ENCODE data around the gene GIMAP4.
A peak's percentile ranks its signal among the peaks of the same experiment; 100 is the strongest.
"Not testable (repeated sequence)": the region's sequence is repeated elsewhere in the genome, so short reads cannot be mapped to it uniquely, and the experiment has no call there.

Gene GIMAP4

DNA sequence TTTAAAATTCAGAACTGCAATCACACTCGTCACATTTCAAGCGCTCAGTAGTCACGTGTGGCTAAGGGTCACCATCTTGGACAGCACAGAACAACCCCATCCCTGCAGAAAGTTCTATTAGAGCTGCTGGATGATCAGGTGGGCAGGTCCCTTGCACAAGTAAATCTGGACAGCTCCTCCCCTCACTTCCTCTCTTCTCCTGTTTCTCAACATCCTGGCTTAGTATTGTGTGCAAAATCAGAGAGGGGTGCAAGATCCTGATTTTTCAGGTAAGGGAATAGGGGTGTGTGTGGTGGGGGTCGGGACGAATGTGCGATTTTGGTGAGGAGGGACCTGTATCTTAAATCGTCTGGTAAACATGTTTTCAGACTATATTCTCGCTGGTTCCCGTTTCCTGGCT lies at the start of gene GIMAP4:
Gene GIMAP4 (plus strand): TSS at position 222 of the 400 bp plus-strand sequence. CDS start 2,512 bp downstream, outside the sequence.
- DNase-seq = peak; percentile 51

DNA sequence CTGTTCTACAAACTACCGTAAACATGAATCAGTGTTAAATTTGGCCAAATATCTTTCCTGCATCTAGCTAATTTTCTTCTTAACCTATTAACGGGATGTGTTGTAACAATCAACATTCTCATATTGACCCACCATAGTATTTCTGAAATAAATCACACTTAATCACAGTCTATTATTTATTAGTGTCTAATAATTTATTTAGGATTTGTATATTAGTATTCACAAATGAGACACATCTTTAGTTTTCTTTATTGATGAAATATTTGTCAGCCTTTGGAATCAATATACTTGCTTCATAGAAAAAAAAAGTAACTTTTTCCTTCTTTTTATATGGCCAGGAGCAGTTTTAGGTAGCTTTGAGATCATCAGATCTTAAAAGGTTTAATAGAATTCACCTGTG lies 47.9 kb upstream of the GIMAP4 start:
- DNase-seq = no peak

DNA sequence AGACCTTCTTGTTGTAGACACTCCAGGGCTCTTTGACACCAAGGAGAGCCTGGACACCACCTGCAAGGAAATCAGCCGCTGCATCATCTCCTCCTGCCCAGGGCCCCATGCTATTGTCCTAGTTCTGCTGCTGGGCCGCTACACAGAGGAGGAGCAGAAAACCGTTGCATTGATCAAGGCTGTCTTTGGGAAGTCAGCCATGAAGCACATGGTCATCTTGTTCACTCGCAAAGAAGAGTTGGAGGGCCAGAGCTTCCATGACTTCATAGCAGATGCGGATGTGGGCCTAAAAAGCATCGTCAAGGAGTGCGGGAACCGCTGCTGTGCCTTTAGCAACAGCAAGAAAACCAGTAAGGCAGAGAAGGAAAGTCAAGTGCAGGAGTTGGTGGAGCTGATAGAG lies 47.0 kb upstream of the GIMAP4 start:
- DNase-seq = peak; percentile 37

DNA sequence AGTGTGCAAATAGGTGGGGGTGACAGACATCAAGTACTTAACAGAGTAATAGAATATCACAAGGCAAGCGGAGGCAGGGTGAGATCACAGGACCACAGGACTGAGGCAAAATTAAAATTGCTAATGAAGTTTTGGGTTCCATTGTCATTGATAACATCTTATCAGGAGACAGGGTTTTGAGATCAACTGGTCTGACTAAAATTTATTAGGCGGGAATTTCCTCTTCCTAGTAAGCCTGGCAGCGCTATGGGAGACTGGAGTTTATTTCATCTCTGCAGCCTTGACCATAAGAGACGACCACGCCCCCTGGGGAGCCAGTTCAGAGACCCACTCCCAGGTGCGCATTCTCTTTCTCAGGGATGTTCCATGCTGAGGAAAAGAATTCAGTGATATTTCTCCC lies 44.3 kb upstream of the GIMAP4 start:
- not testable (repeated sequence) for DNase-seq

DNA sequence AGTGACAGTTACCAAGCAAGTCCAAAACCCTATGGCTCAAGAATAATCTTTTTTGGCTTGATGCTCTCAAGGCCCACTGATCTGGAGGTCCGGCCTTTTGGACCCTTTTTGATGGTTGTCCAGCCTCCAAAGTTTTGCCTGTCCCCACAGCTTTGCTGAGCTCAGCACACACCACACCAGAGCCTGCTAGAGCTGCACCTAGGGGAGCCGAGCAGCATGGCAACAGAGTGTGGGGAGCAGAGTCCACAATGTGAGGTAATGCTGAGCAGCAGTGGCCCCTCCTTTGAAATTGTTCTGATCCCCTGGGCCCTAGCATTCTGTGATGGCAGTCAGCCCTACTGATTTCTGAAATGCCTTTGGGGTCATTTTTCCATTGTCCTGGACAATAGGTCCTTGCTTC lies 43.2 kb upstream of the GIMAP4 start:
- DNase-seq = no peak

DNA sequence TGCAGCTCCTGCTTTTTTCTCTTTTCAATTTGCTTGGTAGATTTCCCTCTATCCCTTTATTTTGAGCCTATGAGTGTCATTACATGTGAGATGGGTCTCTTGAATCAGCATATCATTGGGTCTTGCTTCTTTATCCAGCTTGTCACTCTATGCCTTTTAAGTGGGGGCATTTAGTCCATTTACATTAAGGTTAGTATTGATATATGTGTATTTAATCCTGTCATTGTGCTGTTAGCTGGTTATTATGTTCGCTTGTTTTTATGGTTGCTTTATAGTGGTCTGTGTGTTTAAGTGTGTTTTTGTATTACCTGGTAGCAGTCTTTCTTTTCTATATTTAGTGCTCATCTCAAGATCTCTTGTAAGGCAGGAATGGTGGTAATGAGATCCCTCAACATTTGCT lies 35.5 kb upstream of the GIMAP4 start:
- no peak for DNase-seq

DNA sequence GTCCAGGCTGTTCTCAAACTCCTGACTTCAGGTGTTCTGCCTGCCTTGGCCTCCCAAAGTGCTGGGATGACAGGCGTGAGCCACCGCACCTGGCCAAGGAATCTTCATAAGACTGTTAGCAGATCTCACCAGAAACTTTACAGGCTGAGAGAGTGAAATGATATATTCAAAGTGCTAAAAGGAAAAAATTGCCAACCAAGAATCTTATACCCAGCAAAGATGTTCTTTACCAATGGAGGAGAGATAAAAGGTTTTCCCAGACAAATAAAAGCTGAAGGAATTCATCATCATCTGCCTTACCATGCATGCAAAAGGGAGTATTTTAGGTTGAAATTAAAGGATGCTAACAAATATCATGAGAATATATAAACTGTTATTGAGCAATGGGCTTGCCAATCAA lies 28.9 kb upstream of the GIMAP4 start:
- DNase-seq = no peak

DNA sequence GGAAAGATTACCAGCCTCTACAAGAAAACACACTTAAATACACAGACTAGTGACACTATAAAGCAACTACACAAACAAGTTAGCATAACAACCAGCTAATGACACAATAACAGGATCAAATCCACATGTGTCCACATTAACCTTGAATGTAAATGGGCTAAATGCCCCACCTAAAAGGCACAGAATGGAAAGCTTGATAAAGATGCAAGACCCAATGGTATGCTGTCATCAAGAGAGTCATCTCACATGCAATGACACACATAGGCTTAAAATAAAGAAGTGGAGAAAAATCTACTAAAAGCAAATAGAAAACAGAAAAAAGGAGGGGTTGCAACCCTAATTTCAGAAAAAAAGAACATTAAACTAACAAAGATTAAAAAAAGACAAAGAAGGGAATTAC lies 14.0 kb upstream of the GIMAP4 start:
- no peak for DNase-seq

DNA sequence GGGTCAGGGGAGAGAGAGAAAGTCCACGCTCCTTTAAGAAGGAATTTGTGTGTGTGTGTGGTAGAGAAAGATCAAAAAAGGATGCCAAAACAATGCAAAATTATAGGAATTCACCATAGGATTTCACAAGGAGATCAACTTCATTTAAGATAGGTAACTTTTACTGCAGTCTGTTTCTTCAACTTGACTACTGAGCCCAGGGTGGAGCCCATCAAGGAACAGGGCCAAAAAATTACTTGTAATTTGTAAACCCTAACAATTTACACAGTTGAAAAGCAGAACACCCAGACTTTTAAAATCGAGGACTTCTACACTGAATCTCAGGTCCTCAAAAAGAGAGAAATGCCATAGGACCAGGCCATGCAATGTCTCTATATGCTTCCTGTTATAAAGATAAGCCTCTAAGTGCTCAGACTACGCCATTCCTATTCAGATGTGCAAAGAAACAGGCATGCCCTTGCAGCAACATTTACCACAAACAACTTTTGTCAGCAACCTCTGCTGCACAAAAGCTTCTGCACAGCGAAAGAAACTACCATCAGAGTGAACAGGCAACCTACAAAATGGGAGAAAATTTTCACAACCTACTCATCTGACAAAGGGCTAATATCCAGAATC lies 10.6 kb upstream of the GIMAP4 start:
- DNase-seq = peak; percentile 28

DNA sequence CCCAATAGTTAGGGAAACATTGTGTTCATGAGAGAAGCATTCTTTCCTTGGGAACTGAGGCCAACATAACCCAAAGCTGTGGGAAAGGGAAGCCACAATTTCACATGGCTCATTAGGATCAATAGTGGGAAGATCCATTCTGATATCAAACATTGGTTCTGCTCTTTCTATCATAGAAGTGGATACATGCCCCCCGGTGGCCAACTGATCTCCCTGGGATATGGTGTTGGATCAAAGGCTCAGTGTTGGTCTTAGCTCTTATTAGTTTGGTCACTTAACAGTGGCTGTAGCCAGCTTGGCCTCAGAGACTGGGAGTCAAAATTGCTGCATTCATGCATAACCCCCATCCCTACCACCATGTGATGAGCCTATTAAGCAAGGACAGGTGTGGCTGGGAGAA lies 6.7 kb upstream of the GIMAP4 start:
- no peak for DNase-seq

DNA sequence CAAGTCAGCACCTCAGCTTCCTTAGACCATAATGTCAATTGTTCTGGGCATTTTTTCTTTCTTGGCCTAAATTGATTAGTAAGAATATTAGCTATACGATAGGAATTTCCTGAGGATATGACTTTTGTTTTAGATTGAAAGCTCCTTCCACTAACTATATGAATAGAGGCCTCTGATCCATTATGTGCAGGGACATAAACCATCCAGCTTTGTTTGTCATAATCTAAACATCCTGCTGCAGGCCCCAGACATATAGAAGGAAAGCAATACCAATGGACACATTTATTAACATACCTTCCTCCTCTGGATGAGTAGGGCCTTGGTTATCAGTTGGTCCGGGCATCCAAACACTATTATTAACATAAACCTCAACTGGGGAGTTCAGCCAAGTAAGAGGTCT lies 4.3 kb upstream of the GIMAP4 start:
- no peak for DNase-seq

DNA sequence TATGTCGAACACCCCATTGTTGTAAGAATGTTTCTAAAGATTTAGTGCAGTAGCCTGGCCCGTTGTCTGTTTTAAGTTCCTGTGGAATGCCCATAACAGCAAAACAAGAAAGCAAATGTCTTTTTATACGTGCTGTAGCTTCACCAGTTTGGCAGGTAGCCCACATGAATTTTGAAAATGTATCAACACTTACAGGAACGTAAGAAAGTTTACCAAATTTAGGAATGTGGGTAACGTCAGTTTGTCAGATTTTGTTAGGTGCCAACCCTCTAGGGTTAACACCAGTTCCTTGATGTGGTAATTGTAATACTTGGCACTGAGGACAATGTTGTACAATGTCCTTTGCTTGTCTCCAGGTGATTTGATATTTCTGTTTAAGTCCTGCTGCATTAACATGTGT lies 3.2 kb upstream of the GIMAP4 start:
- DNase-seq = peak; percentile 67

DNA sequence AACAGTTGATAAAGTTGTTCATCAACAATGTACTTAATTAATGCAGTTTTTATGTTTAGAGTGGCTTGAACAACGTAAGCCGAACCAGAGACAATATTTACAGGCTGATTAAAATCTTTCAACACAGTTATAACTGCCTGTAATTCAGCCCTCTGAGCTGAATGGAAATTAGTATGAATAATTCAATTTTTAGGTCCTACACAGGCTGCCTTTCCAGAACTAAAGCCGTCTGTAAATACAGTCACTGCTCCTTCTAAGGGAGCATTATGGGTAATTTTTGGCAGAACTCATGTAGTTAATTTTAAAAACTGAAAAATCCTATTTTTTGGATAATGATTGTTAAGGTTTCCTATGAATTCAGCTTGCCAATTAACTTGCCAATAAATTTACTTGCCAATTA lies 2.6 kb upstream of the GIMAP4 start:
- DNase-seq = no peak

DNA sequence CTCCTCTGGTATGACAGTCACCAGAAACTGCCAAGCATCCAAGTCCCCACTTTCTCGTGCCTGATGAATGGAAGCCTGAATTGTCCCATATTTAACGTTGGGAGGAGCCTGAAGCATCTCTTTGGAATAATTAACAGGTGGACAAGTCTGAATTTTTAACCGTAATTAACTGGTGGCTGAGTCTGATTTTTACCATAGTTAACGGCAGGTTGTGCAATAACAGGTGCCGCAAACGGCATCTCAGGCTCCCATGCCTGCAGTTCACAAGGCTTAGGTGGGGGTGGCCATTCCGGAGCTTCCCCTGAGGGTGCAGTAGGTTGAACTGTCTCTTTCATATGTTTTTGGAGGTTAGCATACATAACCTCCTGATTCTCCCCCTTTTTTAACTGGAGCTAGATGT lies 2.0 kb upstream of the GIMAP4 start:
- no peak for DNase-seq

DNA sequence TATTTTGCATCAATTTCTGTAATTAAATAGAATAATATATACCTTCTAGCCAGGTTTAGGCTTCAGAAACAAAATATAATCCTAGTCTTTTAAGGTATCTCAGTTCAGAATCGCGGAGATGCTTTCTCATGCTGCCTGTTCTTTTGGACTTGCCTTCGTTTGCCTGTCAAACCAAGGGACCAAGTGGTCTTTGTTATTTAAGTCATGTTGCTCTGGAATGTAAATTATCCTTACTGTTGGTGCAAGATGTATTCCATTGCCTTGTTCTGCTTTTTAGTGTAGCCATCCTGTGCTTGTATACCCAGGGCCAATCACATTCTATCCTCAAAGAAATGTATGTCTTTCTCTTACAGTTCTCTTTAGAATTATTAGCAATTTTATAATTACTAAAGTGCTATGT lies 1.1 kb upstream of the GIMAP4 start:
- DNase-seq = no peak

DNA sequence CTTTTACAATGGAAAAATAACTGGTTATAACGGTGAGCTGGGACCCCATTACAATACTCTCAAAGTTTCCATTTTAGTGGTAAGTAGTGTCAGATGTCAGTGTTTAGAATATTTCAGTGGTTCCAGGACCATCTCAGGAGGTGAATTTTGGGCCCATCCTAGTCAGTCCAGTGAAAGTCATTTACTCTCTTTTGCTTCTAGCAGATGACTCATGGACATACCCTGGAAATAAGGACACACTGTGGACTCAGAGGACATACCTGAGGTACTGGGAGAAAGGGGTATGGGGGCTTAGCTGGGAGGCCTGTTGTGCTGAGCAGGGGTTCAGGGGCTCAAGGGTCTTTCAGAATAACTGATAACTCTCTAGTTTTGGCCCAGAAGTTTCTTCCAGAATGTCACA lies 618 bp upstream of the GIMAP4 start:
- DNase-seq = no peak

DNA sequence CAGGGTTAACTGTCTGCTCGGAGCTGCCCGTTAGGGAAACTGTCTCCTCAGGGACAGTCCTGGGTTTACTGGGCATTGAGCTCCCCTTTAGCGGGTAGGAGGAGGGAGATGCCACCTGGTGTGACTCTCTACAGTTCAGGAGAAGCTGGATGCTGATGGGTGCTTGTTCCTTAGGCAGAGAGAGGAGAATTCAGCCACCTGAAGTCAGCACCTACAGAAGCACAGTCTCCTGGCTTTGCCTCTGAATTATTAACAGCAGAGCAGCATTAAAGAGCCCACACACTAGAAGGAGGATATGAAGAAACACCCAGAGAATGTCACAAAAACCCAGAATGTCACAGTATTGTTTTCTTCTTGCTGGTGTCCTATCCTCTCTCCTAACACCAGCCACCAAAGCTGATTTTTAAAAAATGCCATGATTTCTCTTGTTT lies 696 bp downstream of the GIMAP4 start:
- no peak for DNase-seq

DNA sequence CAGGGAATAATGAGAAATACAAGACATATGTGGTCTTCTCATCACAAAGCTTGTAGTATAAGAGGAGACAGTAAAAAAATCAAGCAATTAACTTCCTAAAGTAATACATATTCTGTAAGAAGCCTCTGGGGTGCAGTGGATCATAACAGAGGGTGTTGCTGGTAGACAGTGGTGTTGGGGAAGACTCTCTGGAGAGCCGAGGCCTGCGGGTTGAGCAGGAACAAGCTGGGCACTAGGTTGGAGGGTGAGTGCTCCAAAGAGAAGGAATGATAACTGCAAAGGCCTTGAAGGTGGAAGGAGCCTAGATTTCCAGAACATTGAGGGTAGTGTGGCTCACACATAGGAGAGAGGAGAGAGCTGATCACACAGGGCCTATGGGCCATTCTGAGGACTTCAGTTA lies 1.5 kb downstream of the GIMAP4 start:
- peak; percentile 31 for DNase-seq

DNA sequence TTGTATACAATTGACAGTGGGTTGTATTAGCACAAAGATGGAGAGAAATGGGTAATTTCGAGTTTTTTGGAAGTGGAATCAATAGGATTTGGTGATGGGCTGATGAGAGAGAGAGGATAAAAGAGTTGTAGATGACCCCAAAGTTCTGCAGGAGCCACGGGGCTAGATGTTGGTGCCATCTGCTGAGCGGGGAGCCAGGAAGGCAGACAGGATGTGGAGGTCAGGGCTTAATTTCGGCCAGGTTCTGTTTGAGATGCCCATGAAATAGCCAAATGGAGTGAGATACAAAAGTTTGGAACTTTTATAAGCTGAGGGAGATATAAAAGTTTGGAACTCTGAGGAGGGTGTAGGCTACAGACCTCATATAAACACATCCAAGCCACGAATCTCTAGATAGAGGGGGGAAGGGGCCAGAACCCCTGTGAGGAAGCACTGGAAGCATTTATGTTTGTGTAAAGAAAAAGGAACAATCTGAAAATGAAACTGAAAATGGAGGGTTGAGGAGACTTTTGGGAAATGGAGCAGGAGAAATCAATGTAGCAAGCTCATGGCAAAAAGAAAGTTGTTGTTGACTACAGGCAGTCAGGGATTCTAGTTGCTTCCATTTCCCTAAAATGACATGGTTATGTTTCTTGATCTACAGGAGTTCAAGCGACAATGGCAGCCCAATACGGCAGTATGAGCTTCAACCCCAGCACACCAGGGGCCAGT lies 2.2 kb downstream of the GIMAP4 start:
- no peak for DNase-seq

DNA sequence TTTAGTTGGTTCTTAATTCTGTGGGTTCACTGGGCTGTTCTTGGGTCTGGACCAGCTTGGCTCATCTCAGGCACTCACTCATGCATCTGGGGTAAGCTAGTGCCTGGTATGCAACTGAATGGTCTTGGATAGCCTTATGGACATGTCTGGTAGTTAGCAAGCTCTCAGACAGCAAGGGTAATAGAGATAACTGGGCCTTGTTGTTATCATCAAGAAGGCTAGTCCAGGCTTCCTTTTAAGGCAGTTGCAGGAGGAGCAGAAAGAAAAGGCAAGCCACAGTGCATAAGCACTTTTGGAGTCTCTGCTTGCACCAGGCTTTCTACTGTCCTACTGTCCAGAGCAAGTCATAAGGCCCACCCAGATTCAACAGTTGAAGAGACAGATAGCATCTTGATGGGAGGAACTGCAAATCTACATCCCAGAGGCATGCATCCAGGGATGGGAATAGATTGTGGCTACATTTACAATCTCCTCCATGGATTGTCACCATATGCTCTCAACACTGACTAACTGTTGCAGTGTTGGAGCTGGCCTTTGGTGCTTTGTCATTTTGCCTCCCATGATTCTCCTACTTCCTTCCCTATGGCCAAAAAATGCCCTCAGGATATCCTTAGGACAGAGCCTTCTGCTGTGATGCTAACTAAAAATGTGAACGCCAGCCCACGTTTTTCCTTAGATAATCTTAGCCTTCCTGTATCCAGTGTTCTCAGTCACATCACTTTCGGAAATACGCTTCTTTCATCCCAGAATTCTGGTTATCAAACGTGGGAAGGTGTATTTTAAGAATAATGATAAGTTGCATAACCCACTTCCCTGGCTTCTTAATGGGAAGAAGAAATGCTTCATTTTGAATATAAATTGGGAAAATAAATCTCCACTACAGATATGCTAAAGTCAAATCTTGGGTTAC lies 3.6 kb downstream of the GIMAP4 start:
- no peak for DNase-seq

DNA sequence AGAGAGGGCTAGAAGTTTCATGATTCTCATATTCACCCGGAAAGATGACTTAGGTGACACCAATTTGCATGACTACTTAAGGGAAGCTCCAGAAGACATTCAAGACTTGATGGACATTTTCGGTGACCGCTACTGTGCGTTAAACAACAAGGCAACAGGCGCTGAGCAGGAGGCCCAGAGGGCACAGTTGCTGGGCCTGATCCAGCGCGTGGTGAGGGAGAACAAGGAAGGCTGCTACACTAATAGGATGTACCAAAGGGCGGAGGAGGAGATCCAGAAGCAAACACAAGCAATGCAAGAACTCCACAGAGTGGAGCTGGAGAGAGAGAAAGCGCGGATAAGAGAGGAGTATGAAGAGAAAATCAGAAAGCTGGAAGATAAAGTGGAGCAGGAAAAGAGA lies 5.3 kb downstream of the GIMAP4 start:
- no peak for DNase-seq

DNA sequence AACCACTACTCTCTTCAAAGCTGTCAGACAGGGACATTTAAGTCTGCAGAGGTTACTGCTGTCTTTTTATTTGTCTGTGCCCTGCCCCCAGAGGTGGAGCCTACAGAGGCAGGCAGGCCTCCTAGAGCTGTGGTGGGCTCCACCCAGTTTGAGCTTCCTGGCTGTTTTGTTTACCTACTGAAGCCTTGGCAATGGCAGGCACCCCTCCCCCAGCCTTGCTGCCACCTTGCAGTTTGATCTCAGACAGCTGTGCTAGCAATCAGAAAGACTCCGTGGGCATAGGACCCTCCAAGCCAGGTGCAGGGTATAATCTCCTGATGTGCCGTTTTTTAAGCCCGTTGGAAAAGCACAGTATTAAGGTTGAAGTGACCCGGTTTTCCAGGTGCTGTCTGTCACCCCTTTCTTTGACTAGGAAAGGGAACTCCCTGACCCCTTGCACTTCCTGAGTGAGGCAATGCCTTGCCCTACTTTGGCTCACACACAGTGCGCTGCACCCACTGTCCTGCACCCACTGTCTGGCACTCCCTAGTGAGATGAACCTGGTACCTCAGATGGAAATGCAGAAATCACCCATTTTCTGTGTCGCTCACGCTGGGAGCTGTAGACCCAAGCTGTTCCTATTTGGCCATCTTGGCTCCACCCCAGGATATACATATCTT lies 12.9 kb downstream of the GIMAP4 start:
- not testable (repeated sequence) for DNase-seq
